ENCODE measurements around the gene GRK1. TPM values are rescaled to one million over a fixed set of nuclear protein-coding genes. Genes with fewer than 3 reads are reported as not detected.

The GRK1 gene
- total and polyA plus RNA-seq, 2 of the 13 experiments (the other 11 are each of a cell fraction or from before 2014, with no cell fraction given), result 0.07 to 0.12 TPM

DNA sequence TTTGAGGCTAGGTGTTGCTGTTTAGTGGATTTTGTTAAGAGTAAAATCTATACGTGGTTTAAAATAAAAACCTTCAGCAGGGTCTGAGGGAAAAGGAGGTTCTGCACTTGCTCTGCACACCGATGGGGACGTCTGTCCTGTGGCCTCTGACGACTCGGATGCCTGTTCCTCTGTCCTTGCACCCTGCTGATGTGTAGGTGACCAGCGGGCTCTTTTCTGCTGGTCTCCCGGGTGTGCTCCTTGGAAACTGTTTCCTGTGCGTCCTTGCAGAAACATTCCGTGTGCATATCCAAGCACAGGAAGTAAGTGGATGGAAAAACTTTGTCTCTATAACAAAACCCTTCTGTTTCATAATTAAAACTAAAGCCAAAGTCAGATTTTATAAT lies 12.9 kb upstream of the GRK1 start:
- no peak overlapping the region for H3K4me2 ChIP-seq (ENCODE audit: low read depth, low read length)
- H4K20me1 ChIP-seq (ENCODE audit: insufficient read depth, low read length), result no peaks in the 10 kb centered on the region
- WGBS (ENCODE audit: low lambda C conversion rate), result 46% methylated on average over 9 of the region's 9 CpGs
- no peaks in the 10 kb centered on the region for H3K36me3 ChIP-seq (replicated peaks in 1 of 2; ENCODE audit: control insufficient read depth in 1 of 2, insufficient read depth in 2 of 2, low read length in 2 of 2)
- H3K9ac ChIP-seq (ENCODE audit: insufficient read depth, low read depth, low read length), result no peak overlapping the region
- no peak overlapping the region for H3K27ac ChIP-seq (ENCODE audit: extremely low read length, insufficient read depth, low read length)
- intact Hi-C loops (cut with micrococcal nuclease; ENCODE audit: unreplicated experiment) (no loop called here), in situ Hi-C loops (cut with HindIII; ENCODE audit: extremely low pct_ligation_motif_present, low pct_unique_long_range_greater_than_20kb) (no loop called here)
- DNase-seq (ENCODE audit: low spot score) (no peak), FAIRE-seq (no peak), ATAC-seq (no peak)
- no peaks in the 10 kb centered on the region for H3K79me2 ChIP-seq (ENCODE audit: insufficient read depth, low read length)
- peaks cover 0 to 20% of the 10 kb centered on the region in 2 experiments; a peak in 3 of 5 replicates for H3K27me3 ChIP-seq (ENCODE audit: control insufficient read depth in 1 of 2, insufficient read depth in 2 of 2, low read length in 2 of 2)
- CTCF ChIA-PET (ENCODE audit: low intra/inter-chr PET ratio, low total read pairs), result no interaction called here
- no peak overlapping the region for H3K4me3 ChIP-seq (replicated peaks in 1 of 3; ENCODE audit: insufficient read depth in 1 of 3, low read depth in 2 of 3, low read length in 3 of 3)
- H3K4me1 ChIP-seq (ENCODE audit: insufficient read depth, low read length), result peaks cover 6% of the 10 kb centered on the region; the same call in 1 of the 2 replicates
- POLR2A ChIA-PET, result no interaction called here
- BruUV-seq (replicated peaks), result no TSS peak
- TF ChIP-seq ZNF263 (CRISPR knock-in tag; IDR thresholded peaks at IDR 0.05) (no peak), ZNF616 (CRISPR knock-in tag; IDR thresholded peaks at IDR 0.05; ENCODE audit: low read depth) (no peak), ZNF777 (CRISPR knock-in tag; IDR thresholded peaks at IDR 0.05) (no peak)
- TF ChIP-seq, protein P1, sequence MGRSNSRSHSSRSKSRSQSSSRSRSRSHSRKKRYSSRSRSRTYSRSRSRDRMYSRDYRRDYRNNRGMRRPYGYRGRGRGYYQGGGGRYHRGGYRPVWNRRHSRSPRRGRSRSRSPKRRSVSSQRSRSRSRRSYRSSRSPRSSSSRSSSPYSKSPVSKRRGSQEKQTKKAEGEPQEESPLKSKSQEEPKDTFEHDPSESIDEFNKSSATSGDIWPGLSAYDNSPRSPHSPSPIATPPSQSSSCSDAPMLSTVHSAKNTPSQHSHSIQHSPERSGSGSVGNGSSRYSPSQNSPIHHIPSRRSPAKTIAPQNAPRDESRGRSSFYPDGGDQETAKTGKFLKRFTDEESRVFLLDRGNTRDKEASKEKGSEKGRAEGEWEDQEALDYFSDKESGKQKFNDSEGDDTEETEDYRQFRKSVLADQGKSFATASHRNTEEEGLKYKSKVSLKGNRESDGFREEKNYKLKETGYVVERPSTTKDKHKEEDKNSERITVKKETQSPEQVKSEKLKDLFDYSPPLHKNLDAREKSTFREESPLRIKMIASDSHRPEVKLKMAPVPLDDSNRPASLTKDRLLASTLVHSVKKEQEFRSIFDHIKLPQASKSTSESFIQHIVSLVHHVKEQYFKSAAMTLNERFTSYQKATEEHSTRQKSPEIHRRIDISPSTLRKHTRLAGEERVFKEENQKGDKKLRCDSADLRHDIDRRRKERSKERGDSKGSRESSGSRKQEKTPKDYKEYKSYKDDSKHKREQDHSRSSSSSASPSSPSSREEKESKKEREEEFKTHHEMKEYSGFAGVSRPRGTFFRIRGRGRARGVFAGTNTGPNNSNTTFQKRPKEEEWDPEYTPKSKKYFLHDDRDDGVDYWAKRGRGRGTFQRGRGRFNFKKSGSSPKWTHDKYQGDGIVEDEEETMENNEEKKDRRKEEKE (IDR thresholded peaks at IDR 0.05), result no peak
- H2AFZ ChIP-seq (ENCODE audit: low read length), result no peak overlapping the region
- no peaks in the 10 kb centered on the region for H3K9me3 ChIP-seq (ENCODE audit: low read length)

DNA sequence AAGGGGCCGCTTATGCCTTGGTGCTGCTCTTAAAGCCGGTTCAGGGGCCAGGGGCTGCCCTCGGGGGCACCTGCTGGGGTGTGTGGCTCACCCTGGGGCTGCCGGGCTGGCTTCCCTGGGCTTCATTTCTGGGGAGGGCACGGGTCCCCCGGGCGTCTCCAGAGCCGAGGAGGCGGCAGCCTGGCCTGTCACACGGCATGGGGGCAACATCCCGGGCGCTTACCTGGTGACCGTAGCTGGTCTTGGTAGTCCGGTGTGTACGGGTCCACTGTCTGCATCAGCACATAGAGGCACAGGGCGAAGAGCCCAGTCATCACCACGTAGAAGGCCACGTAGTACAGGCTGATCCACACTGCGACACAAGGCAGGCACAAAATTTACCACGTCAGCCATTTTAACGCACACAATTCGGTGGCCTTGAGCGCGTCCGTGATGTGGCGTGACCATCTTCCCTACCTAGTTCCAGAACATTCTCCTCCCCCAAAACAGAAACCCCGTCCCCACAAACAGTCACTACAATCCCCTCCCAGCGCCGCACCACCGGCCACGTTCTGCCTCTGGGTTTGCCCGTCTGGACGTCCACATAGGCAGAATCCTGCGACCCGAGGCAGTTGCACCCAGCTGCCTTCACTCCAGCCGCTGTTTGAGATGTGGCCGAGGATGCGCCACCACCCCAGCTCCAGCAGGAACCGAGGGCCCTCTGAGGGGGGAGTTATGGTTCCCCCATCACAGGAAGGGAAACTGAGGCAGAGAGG lies 12.3 kb upstream of the GRK1 start:
- Histone ChIP-seq H3K27ac (ENCODE audit: extremely low read length, insufficient read depth, low read length) (no peak overlapping the region), H3K9me3 (ENCODE audit: low read length) (no peaks in the 10 kb centered on the region), H2AFZ (ENCODE audit: low read length) (no peak overlapping the region), H3K79me2 (ENCODE audit: insufficient read depth, low read length) (no peaks in the 10 kb centered on the region), H3K4me1 (ENCODE audit: insufficient read depth, low read length) (peaks cover 6% of the 10 kb centered on the region; the same call in 1 of the 2 replicates), H3K9ac (ENCODE audit: insufficient read depth, low read depth, low read length) (no peak overlapping the region), H3K4me2 (ENCODE audit: low read depth, low read length) (no peak overlapping the region), H3K4me3 (replicated peaks in 1 of 3; ENCODE audit: insufficient read depth in 1 of 3, low read depth in 2 of 3, low read length in 3 of 3) (no peak overlapping the region), H4K20me1 (ENCODE audit: insufficient read depth, low read length) (no peaks in the 10 kb centered on the region), H3K36me3 (replicated peaks in 1 of 2; ENCODE audit: control insufficient read depth in 1 of 2, insufficient read depth in 2 of 2, low read length in 2 of 2) (no peaks in the 10 kb centered on the region), H3K27me3 (ENCODE audit: control insufficient read depth in 1 of 2, insufficient read depth in 2 of 2, low read length in 2 of 2) (peaks cover 0 to 20% of the 10 kb centered on the region in 2 experiments; a peak in 3 of 5 replicates)
- DNase-seq (ENCODE audit: low spot score) (no peak), FAIRE-seq (no peak), ATAC-seq (no peak)
- in situ Hi-C loops (cut with HindIII; ENCODE audit: extremely low pct_ligation_motif_present, low pct_unique_long_range_greater_than_20kb), result no loop called here
- POLR2A ChIA-PET, result no interaction called here
- no TSS peak for BruUV-seq (replicated peaks)
- intact Hi-C loops (cut with micrococcal nuclease; ENCODE audit: unreplicated experiment), result no loop called here
- 73% methylated on average over 25 of the region's 39 CpGs for WGBS (ENCODE audit: low lambda C conversion rate)
- CTCF ChIA-PET (ENCODE audit: low intra/inter-chr PET ratio, low total read pairs), result no interaction called here
- TF ChIP-seq MAFF (IDR thresholded peaks at IDR 0.05; ENCODE audit: low read depth, low read length) (0 out of 2 replicates have a peak, but pooled peaks have one; percentile 14), MAFK (conservative IDR thresholded peaks at IDR 0.05 in 1 of 2, IDR thresholded peaks at IDR 0.05 in 1 of 2; ENCODE audit: low read length in 2 of 2) (peak in 1 of 2 experiments; percentile 48; a peak in 2 of 4 replicates), ZNF776 (CRISPR knock-in tag; IDR thresholded peaks at IDR 0.05) (no peak)

Measured in HepG2 (cell line).